NCI-H2107 treated with DMSO at 0.1 percent for 48 hours (cell line): ENCODE results near the gene RSRC1.
A peak's percentile ranks its signal among the peaks of the same experiment; 100 is the strongest.
"Not testable (repeated sequence)": the region's sequence is repeated elsewhere in the genome, so short reads cannot be mapped to it uniquely, and the experiment has no call there.

Source experiments
- DNase-seq: peaks from one replicate; lab custom pipeline; 2025; ENCODE audit not compliant: unreplicated experiment; lab: John Stamatoyannopoulos, UW

RSRC1 gene, protein sequence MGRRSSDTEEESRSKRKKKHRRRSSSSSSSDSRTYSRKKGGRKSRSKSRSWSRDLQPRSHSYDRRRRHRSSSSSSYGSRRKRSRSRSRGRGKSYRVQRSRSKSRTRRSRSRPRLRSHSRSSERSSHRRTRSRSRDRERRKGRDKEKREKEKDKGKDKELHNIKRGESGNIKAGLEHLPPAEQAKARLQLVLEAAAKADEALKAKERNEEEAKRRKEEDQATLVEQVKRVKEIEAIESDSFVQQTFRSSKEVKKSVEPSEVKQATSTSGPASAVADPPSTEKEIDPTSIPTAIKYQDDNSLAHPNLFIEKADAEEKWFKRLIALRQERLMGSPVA

DNA sequence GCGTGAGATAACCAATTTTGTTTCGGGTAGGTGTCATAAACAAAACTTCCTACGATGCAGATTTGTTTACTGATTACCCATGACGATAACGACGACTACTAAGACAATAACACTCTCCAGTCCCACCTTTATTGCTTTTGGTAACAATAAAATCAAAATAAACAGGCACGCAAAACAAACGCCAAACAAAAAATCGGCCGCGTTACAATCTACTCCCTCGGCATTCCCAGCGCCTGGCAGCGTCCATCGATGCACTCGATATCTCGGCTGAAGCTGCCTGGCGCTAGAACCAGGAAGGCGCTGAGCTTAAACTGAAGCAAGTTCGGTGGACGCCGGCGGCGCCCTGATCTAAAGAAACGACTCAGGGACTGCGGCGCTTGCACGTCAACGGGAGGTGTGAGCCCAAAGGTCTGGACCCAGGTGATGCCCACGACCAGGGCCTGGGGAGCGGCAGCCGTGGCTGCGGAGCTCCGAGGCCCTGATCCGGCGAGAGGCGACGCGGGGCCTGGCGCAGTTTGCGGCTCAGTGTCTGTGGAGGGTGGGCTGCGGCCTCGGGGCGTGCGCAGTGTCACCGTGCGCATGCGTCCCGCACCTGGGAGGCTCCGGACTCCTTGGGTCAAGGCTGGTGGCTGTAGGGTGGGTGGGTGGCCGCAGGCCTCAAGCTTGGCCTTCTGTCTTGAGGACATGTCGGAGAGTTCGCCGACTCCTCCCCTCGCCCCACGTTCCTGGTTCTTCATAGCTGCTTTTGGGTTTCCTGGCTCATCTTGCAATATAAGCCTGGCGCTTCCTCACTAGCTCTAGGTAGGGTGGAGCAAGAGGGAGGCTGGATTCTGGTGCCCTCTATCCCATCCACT lies at the start of gene RSRC1:
TSS of gene RSRC1 (plus strand) at position 286 of the 854 bp plus-strand sequence. CDS start 12,016 bp downstream, outside the sequence.
- peak; percentile 94 for DNase-seq

DNA sequence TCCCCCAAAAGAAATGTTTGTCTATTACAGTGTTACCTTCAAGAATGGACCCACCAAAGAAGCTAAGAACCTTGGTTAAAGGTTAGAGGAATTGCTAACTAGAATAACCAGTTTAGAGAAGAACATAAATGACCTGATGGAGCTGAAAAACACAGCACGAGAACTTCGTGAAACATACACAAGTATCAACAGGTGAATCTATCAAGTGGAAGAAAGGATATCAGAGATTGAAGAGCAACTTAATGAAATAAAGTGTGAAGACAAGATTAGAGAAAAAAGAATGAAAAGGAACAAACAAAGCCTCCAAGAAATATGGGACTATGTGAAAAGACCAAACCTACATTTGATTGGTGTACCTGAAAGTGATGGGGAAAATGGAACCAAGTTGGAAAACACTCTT lies 44.3 kb upstream of the RSRC1 start:
- DNase-seq, result not testable (repeated sequence)

DNA sequence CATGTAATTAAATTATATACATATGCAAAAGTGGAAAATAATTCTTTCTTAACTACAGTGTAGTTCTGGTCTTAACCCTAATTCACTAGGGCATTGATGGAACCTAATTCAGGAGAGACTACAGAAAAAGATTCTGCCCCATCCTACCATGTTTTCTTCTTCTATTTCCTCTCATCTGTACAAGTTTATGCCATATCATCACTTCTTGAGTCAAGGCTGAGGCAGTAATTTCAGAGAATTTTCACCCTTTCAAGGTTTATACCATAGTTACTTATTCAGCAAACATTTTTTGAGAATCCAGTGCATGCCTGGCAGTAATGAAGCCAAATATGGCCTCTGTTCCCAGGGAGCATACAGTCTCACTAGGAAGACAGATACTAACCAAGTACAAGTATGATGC lies 37.1 kb upstream of the RSRC1 start:
- DNase-seq, result no peak

DNA sequence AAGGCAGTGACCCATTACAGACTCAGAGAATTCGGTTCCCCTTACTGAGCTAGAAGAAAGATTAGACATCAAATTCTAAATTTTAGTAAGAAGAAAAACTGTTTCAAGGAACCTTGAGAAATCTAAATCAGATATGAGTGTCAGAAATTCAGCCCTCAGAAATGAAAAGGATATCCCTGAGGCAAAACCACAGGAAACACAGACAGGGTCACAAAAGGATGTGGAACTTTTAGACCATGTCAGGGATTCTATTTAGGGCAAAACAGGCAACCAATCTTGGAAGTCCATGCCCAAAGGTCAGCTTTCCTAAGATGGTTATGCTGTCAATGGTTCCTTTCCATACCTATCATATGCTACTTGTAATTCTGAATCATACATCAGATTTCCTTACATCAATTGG lies 35.3 kb upstream of the RSRC1 start:
- DNase-seq, result no peak

DNA sequence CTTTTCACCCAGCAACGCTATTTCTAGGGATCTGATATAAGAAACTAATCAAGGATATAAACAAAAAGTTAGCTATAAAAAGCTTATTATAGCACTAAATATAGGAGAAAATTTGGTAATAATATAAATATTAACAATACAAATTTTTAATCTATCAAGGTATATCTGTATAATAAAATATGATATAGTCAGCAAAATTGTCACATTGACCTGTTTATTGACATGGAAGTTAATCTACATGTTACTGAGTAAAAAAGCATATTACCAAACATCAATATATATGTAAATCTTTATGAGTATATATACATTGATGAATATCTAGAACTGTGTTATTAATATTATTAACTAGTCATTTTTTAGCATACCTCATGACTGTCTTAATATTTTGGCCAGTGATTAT lies 30.3 kb upstream of the RSRC1 start:
- no peak for DNase-seq

DNA sequence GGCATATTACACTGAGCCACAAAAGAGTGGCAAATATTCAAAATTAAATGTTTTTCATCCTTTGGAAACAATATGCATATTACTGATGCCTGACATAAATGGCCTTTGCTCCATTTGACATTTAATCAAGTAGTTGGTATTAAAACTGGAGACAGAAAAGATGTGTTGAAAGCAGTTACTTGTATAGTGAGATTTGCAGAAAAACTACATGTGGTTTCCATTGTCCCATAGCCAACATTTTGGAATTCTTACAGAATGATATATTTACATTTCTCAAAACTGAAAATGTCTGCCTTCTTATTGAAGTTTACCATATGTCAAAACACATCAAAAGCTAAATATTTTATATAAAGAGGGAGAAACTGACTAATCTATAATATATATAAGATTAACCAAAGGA lies 25.2 kb upstream of the RSRC1 start:
- DNase-seq, result no peak

DNA sequence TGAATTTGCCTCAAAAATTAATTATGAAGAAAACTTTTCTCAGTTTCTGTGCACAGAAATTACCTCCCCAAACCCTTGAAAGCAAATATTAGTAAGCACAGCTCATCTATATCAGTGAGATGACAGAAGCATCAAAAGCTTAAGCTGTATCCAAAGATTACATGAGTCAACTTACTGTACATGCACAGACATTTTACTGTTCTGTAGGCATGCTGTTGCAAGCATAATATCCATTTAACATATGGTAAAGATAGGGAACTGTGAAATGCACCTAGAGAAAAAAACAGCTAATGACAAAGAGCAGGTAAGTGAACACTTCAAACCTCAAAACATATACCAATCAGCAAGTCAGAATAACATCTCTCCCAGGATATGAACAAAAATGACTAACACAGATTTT lies 24.5 kb upstream of the RSRC1 start:
- DNase-seq, result no peak

DNA sequence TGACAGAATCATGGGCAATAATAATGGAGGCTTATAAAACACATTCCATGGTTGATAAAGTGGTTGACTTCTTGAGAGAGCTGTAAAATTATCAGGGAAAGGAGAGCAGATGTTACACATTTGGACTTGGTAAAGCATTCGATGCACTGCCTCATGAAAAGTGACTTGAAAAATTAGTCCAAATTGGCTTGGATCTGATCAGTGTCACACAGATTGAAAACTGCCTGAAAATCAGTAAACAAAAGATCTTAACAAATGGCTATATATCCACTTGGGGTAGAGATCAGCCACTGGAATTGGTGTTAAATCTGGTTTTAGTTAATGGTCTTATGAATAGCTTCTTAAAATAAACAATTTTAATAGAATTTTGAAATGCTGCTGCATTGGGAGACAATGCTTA lies 24.0 kb upstream of the RSRC1 start:
- no peak for DNase-seq

DNA sequence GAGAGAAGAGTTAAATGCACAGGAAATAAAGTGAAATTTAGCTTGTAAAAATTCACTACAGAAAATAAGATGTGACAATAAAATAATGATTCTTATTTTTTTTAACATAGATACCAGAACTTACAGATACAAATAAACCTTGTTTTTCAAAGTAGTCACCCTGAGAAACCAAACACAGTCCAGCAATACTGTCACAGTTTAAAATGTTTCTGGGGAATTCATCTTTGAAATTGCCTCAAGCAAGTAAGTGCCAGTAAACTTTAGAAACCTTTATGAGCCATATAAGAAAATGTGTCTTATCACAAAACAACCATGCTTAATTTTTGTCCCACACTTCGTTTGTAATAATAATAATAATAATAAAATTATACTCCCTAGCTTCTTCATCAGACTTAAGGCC lies 23.5 kb upstream of the RSRC1 start:
- no peak for DNase-seq

DNA sequence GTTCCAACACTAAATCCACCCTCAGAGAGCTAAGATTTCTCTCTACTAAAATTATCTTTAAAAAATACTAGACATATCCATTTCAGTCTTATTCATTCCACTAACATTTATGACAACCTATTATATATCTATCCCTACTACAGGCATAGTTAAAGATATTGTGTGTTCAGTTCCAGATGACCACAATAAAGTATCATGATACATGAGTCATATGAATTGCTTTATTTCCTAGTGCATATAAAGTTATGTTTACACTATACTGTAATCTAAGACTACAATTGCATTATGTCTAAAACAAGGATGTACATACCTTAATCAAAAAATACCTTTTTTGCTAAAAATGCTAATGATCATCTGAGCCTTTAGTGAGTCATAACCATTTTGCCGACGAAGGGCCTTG lies 23.1 kb upstream of the RSRC1 start:
- no peak for DNase-seq

DNA sequence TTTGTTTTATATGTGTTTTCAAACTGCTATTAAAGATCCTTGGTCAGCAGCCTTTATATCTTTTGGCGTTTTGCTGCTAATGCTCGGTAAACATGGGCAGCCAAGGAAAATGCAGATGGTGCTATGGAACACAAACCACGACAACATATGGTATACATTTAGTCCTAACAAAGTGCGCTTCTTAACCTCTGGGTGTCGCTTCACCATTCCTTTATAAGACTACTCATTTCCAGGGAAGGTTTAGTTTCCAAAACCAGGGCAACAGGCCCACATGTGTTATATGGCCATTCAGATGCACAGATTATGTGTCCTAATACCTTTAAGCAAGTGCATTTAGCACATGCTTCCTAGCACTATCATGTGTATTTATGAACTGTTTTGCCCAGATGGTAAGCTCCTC lies 18.4 kb upstream of the RSRC1 start:
- DNase-seq, result no peak

DNA sequence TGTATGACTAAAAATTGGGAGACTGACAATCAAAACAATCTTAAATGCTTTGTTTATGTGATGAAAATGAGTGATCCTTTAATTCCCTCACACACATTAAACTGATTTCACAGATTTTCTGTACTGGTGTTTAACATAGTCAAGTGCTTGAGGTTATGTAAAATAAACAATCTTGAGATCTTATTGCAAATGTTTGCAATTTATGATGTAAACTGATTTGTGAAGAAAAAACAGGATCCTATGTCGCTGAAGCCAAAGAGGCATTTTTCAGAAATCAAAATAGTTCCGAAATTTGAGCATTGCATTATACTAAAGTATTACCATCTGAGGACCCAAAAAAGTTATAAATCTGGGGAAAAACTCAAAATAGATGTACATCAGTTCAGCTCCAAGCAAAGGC lies 16.4 kb upstream of the RSRC1 start:
- DNase-seq, result no peak

DNA sequence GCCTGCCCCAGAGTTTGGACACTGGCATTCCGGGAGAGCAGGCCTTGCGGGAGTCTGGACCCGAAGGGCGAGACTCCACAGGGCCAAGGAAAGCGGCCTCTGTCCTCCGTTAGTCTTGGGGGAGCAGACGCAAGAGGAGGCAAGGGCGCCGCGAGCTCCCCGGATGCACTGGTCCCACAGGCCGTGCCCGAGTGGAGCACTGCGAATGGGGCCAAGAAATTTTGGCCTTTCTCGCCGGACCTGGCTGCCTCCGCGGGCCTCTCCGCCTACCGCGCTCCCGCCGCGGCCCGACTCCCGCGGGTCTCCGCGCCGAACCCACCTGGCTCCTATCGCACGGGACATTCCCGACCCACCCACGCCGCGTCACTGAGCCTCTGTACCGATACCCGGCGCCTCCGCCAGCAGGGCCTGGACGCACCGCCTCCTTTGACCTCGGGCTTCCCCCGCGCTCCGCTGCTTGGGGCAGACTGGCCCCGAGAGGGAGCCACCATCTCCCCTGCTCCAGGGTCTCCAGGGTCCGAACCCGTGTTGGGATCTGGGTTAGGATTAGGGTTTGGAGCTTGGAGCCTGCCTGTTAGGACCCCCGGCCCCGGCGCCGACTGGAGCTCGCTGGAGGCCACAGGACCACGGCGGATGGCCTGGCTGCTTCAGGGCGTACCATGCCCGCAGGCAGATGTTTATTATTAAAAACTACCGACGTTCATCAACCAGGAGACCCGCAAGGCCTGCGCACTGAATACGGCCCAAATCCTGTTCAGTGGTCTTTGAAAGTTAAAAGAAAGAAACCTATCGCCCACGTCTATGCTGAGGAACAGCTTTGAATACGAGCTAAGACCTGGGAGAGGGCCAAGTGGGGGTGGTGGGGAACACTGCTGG lies 15.4 kb upstream of the RSRC1 start:
- no peak for DNase-seq

DNA sequence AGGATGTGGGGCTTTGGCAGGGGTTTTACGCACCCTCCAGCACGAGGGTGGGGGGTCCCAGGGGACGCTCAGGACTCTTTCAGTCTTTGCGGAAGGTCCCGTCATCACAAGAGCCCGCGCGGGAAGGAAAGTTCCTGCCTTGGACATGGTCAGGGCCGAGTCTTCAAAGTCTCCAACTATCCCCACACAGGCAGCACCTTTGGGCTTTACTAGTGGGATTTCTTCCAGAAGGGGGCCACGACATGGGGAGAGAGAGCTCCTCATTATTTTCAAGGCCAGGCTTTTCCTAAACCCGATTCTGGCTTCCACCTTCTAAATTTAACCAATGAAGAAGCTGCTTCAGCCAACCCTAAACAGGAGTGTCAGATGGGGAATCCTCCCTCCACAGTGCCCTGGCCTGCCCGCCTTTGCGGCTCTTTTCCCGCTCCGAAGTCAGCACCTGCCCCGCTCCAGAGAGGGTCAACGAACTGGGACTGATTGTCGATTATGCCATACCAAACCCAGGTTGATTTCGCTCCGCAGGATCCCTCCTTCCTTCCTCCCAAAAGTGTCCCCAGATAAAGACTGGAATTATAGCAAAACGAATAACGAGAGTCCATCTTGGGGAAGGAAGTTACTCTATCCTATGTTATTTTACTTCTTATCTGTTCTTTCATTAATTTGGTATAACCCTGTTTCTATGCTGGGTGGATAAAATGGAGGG lies 14.6 kb upstream of the RSRC1 start:
- no peak for DNase-seq

DNA sequence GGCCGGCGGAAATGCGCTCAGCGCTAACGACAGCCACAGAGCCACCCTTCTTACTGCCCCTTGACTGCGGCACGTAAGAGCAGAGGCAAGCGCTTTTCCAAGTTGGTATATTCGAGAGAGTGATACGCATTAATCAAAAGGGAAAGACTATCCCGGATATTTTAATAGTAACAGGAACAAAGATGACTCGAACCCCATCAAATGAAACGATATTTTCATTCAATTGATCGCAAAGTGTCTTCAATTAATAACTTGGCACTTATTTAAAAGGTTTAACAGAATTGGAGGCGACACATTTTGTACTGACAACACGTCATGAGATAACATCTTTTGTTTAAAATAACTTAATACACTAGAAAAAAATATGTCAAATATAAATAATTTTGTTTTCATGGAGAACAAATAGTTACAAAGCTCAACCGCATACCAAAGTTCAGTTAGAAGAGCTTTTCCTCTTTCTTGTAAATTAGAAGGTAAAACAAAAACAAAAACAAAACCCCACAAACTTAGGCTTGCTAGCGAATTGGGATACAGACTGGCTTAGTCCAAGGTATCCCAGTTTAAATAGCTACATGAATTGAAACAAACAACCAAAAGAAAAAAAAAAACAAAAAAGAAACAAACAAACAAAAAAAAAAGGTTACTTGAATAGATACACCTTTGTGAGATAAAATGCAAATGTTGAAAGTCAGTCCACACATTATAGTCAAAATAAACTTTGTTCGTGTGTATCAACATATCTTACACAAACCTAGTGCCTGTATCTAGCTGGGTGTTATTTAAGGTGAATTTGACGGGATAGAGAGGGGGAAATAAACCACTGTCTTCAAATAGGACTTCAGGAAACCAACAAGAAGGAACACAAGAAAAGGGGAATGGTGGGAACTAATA lies 13.8 kb upstream of the RSRC1 start:
- DNase-seq, result no peak

DNA sequence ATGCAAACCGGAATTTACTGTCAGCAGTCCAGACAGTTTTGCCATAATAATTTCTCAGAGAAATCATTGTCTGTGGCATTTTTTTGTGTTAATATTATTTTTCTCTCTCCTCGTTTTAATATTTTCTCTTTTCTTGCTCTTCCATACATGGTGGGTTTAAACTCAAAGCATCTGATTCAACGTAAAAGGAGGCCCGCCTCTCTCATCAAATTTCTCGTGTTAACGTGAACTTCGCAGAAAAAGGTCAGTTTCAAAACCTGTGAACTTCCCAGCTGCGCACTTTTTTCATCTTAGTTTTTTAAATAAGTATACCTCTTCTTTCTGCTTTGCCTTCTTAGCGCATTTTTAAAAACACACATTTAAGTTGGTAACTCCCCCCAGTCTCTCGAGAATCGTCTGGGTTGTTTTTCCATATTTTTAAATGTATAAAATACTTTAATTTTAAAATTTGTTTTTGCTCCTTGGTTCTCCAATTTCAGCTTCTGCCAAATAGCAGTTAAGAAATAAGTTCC lies 12.8 kb upstream of the RSRC1 start:
- no peak for DNase-seq

DNA sequence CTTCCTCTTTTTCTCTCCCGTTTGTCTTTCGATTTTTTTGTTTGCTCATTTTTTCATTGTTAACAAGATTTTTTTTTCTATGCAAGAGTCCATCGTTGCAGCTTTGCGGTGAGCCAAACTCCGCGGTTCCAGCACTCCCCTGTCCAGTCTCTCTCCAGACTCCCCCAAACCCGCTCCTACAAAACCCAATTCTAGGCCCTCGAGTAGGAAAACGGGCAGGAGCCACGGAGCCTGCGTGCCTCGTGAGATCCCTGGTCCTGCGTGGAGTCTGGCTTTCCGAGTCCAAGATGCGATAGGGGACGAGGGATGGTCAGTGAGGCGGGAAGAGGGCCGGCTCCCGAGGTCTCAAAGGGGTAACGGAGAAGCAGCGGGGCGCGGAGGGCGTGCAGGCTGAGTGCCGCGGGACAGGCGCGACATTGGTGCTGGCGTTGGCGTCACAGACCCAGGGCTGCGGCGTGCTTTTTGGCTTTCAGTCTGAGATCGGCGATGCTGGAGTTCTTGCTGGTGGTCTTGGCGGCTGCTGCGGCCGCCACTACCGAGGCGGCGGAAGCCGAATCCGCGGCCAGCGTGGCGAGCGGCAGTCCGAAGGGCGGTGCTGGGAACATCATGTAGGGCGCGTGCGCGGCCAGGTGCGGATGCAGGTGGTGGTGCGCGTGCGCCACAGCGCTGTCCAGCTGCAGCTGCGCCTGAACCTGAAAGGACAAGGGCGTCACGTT lies 12.1 kb upstream of the RSRC1 start:
- DNase-seq, result no peak

DNA sequence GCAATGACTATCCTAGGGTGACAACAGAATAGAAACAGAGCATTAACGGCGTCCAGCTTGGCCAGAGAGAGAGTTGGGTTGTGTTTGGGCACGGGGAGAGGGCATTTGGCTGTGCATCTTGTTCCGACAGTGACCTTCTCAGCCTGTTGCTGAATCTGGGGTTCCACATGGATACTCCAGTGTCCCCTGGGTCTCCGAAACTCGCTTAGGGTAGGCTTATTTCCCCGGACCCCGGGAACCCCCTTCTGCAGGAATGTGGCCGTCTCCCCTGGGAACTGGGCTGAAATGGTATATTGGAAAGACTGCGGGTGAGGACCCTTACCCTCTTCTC lies 11.6 kb upstream of the RSRC1 start:
- DNase-seq, result no peak

DNA sequence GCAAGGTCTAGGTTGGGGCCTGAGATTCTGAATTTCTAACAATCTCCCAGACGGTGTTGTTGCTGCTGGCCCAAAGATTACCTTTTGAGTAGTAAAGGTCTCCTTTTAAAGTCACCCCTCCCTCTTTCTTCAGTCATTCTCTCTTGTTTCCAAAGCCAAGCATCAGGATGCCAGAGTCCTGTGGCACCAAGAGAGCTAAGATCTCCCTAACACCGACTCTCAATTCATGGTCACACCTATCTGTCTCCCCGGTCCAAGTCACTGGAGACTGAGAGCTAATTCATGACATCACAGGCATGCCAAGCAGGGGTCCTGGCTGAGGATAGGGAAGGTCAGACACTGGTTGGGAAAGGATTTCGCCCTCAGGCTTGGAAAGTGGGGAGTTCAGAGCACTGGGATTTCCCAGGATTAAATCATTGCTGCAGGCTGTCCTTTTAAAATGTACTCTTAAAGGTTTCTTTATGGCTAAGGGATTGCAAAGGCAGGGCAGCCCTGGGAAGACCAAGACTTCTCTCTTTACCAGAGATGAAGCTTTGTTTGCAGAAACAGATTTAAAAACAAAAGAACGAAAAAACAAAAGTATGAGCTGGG lies 11.0 kb upstream of the RSRC1 start:
- DNase-seq, result no peak
